ENCODE measurements around the gene RALA. TPM values are rescaled to one million over a fixed set of nuclear protein-coding genes. Genes with fewer than 3 reads are reported as not detected.
"Not testable (repeated sequence)": the region's sequence is repeated elsewhere in the genome, so short reads cannot be mapped to it uniquely, and the experiment has no call there.

RALA gene
- total RNA-seq, 1 donor from 2014 or later = 30.8 TPM

- intact Hi-C loops (cut with micrococcal nuclease) = no loop called here
Observed at GRCh38 chr7:39721919-39722597, 98.7 kb downstream of the RALA start.

DNA sequence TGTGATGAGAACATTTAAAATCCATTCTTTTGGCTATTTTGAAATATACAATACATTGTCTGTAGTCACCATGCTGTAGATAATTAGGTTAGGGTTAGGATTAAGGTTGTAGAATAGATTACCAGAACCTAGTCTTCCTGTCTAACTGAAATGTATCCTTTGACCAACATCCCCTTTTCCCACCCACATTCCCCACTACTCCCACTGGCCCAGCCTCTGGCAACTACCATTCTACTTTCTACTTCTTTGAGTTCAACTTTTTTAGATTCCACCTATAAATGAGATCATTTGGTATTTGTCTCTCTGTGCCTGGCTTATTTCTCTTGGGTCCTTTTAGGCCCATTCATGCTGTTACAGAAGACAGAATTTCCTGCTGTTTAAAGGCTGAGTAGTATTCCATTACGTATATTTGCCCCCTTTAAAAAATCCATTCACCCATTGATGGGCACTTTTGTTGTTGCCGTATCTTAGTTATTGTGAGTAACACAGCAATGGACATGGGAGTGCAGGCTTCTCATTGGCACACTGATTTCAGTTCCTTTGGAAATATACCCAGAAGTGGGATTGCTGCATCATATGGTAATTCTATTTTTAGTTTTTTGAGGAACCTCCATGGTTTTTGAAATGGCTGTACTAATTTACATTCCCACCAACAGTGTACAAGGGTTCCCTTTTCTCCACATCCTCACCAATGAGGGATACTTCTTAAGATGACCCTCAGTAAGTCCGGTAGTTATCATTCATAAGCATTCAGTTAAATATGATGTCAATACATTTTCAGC, 104.0 kb downstream of the RALA start:
- intact Hi-C loops (cut with micrococcal nuclease) = no loop called here

GRCh38 chr7:39732837-39733804, 109.7 kb downstream of the RALA start:
- intact Hi-C loops (cut with micrococcal nuclease) = loop anchor here (1.0 to 2.0 kb wide), 6 partner anchors 9 to 824 kb away; partner anchors contain the start of genes MPLKIP, RALA and VPS41

DNA sequence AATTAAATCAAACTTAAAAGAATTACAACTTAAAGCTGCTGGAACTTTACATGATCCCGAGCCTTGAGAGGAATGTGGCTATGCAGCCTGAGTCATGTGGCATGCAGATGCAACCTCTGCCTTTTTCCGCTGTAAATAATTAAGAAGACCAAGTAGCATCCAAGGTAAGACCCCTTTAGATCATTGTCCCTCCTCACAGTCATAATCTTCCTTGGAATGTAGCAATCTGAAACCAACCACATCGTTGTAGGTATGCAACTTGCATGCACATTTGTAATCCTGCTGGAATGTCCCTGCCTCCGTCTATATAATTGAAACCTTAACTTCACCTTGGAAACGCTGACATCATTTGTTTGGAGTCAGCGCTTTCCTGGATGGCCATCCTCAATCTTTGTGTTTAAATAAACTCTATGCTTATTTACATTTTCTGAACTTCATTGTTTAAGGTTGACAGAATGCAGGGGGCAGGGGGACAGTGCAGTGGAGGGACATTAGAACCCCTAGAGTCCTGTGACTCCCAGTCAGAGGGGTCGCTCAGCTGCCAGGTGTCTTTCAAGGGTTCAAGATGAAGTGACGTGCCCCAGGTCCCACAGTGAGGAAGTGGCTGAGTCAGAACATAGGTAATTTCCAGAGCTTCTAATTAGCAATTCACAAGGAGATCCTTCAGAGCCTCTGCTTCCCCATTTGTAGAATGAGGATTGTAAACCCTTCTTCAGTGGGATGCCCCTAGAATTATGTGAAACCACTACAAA, 110.7 kb downstream of the RALA start:
- intact Hi-C loops (cut with micrococcal nuclease) = loop anchor here (1.0 to 2.0 kb wide), 6 partner anchors 8 to 825 kb away; partner anchors contain the start of genes MPLKIP, RALA and VPS41

DNA sequence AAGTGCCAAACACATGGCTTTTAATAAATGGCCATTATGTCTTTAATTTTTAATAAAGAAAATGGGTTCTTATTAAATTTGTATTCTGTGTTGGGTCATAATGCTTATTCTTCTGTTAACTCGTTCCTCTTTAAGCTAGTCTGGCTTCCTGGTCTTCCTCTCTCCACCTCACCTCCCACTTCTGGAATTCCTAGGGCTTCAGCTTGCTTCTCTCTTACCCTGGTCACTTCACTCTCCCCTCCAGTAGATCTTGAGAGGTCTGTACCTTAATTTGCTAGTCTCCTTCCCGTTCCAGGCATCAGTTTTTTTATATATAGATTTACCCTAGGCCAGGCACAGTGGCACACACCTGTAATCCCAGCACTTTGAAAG, 111.2 kb downstream of the RALA start:
- intact Hi-C loops (cut with micrococcal nuclease) = no loop called here

GRCh38 chr7:39735903-39736302, 112.5 kb downstream of the RALA start:
- intact Hi-C loops (cut with micrococcal nuclease) = no loop called here

- intact Hi-C loops (cut with micrococcal nuclease) = loop anchor here (1.0 kb wide), 2 partner anchors 9 to 162 kb away; no protein-coding TSS in a partner anchor
Observed at GRCh38 chr7:39741942-39742623, 118.7 kb downstream of the RALA start.

DNA sequence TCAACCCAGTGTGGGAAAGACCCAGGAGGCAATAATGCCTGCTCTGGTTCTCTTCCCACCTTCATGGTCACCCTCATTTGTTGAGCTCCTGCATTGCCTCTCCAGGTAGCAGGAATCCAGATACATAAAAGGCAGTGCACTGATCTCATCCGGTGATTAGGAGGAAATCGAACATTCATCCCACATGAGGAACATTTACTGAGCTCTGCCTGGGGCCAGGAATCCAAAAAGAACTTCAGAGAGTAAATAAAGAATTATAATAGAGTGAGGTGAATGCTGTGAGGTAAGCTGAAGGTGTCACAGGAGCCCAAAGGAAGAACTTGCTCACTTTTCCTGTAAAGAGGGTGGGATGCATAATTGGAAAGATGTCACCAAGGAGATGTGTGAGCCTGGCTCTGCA, 121.2 kb downstream of the RALA start:
- intact Hi-C loops (cut with micrococcal nuclease) = loop anchor here (5.0 kb wide), 1 partner anchor 292 kb away; no protein-coding TSS in a partner anchor

GRCh38 chr7:39745320-39745719, 121.9 kb downstream of the RALA start:
- intact Hi-C loops (cut with micrococcal nuclease) = loop anchor here (5.0 kb wide), 1 partner anchor 293 kb away; no protein-coding TSS in a partner anchor

GRCh38 chr7:39746103-39746819, 122.9 kb downstream of the RALA start:
- intact Hi-C loops (cut with micrococcal nuclease) = loop anchor here (1.0 to 5.0 kb wide), 2 partner anchors 166 to 294 kb away; no protein-coding TSS in a partner anchor

- intact Hi-C loops (cut with micrococcal nuclease) = loop anchor here (5.0 kb wide), 1 partner anchor 297 kb away; no protein-coding TSS in a partner anchor
Observed at GRCh38 chr7:39749177-39749576, 125.8 kb downstream of the RALA start.

DNA sequence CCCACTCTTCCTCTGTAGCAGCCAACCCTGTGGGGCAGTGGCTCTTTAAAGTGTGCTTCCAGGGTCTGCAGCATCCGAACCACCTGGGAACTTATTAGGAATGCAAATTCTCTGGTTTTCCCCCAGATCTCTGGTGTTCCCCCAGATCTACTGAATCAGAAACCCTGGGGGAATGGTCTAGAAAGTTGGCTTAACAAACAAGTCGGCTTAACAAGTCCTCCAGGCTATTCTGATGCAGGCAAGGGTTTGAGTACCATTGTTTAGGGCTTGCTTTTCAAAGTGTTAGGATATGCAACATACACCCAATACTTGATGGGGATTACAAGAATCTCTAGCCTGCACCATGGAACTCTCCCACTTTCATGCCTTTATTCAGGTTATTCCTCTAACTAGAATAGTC, 126.3 kb downstream of the RALA start:
- intact Hi-C loops (cut with micrococcal nuclease) = loop anchor here (5.0 kb wide), 1 partner anchor 297 kb away; no protein-coding TSS in a partner anchor

- intact Hi-C loops (cut with micrococcal nuclease) = no loop called here
Observed at GRCh38 chr7:39750253-39751077, 127.1 kb downstream of the RALA start.

DNA sequence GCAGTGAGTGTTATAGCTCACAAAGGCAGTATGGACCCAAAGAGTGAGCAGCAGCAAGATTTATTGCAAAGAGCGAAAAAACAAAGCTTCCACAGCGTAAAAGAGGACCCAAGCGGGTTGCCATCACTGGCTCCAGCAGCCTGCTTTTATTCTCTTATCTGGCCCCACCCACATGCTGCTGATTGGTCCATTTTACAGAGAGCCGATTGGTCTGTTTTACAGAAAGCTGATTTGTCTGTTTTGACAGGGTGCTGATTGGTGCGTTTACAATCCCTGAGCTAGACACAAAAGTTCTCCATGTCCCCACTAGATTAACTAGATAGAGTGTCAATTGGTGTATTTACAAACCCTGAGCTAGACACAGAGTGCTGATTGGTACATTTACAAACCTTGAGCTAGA, 129.9 kb downstream of the RALA start:
- intact Hi-C loops (cut with micrococcal nuclease) = not testable (repeated sequence)

DNA sequence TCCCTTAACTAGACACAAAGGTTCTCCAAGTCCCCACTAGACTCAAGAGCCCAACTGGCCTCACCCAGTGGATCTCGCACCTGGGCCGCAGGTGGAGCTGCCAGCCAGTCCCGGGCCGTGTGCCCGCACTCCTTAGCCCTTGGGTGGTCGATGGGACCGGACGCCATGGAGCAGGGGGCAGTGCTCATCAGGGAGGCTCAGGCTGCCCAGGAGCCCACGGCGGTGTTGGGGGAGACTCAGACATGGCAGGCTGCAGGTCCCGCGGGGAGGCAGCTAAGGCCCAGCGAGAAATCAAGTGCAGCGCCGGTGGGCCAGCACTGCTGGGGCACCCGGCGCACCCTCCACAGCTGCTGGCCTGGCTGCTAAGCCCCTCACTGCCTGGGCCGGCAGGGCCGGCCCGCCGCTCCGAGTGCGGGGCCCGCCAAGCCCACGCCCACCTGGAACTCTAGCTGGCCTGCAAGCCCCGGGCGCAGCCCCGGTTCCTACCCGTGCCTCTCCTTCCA, 130.5 kb downstream of the RALA start:
- intact Hi-C loops (cut with micrococcal nuclease) = no loop called here

DNA sequence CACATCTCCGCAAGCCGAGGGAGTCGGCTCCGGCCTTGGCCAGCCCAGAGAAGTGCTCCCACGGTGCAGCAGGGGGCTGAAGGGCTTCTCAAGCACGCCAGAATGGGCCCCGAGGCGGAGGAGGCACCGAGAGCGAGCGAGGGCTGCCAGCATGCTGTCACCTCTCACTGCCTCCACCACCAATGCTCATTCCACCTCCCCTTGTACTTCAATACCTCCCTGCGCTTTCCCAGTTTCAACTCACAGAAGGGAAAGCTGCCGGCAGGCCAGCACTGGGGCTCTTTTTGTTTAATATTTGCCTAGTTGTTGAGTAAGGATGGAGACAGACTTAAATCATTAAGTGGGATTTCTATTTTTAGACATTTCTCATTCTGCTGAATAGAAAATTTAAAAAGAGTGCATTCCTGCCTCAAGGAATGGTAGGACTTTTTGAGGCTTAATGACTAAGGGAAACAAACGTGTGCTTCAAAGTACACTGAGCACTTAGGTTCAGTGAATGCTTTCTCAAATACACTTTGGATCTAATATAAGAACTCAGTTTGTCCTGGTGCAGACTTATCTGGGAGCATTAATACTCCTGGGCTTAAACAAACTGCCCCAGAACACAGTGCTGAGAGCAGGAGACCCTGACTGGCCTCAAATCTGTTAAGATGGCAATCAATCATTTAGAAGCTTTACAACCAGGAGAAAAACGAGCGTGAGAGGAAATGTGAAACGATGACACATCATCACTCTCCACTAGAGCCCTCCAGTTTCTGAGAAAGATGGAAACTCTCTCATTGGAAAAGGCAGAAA, 131.2 kb downstream of the RALA start:
- intact Hi-C loops (cut with micrococcal nuclease) = no loop called here

DNA sequence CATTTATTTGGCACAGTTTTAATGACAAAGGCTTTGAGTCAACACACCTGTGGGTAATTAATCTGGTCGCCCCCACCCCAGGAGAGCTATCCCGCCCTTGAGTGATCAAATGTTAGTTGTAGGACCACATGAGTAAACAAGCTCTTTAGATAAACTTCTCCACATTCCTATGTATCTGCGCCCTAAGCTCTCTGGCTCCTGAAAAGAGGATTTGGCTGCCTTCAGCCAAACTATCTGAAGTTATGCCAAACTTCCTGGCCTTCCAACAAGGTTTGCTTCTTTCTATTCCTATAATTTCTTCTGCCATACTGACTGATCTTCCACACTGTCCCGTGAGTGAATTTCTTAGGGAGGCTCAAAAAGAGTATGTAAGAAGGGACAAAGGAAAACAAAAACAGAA, 134.2 kb downstream of the RALA start:
- intact Hi-C loops (cut with micrococcal nuclease) = no loop called here
